Uterus (tissue), 2 donors: ENCODE results near the gene NCAM1.

Experiments
- POLR2A ChIP-seq, 2 donors: fragments of 450-650 bp; IDR thresholded peaks; one replicate each; pipeline ENCODE4 v1.6.1; 2016; ENCODE audit warnings: antibody characterized with exemption in 2 of 2, mild to moderate bottlenecking in 1 of 2, moderate library complexity in 1 of 2
- TF ChIP-seq, protein P1 (sequence below), 4 experiments: fragments of 200-600 bp in 2 of 4; fragments of 450-650 bp in 2 of 4; sonication (generic) in 2 of 4; IDR thresholded peaks; one replicate each; pipeline ENCODE4 v1.5.1; 2016 to 2019; ENCODE audit warnings: antibody characterized with exemption in 4 of 4, mild to moderate bottlenecking in 2 of 4, moderate library complexity in 1 of 4

DNA sequence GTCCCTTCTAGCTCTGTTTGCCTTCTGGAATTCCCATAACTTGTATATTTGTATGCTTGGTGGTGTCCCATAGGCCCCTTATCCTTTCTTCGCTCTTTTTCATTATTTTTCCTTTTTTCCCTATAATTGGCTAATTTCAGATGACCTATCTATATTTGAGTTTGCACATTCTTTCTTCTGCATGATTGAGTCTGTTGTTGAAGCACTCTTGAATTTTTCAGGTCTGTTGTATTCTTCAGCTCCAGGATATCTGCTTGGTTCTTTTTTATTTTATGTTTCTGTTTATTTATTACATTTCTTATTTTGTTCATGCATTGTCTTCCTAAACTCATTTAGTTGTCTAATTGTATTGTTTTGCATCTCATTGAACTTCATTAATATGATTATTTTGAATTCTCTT, 28.0 kb downstream of the NCAM1 start:
- TF ChIP-seq, protein P1, sequence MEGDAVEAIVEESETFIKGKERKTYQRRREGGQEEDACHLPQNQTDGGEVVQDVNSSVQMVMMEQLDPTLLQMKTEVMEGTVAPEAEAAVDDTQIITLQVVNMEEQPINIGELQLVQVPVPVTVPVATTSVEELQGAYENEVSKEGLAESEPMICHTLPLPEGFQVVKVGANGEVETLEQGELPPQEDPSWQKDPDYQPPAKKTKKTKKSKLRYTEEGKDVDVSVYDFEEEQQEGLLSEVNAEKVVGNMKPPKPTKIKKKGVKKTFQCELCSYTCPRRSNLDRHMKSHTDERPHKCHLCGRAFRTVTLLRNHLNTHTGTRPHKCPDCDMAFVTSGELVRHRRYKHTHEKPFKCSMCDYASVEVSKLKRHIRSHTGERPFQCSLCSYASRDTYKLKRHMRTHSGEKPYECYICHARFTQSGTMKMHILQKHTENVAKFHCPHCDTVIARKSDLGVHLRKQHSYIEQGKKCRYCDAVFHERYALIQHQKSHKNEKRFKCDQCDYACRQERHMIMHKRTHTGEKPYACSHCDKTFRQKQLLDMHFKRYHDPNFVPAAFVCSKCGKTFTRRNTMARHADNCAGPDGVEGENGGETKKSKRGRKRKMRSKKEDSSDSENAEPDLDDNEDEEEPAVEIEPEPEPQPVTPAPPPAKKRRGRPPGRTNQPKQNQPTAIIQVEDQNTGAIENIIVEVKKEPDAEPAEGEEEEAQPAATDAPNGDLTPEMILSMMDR (IDR thresholded peaks at IDR 0.05), result no peak
- no peak for TF ChIP-seq POLR2A (IDR thresholded peaks at IDR 0.05)
